GM19463 (cell line): Measurements from ENCODE around the gene RASSF1.
A peak's percentile ranks its signal among the peaks of the same experiment; 100 is the strongest.

Source experiments
- ATAC-seq: cut with Tn5 transposase; IDR thresholded peaks from one replicate; pipeline ENCODE4 v1.9.1; 2021; ENCODE audit warnings: mild to moderate bottlenecking, moderate library complexity; ENCODE audit not compliant: unreplicated experiment

The RASSF1 gene

DNA sequence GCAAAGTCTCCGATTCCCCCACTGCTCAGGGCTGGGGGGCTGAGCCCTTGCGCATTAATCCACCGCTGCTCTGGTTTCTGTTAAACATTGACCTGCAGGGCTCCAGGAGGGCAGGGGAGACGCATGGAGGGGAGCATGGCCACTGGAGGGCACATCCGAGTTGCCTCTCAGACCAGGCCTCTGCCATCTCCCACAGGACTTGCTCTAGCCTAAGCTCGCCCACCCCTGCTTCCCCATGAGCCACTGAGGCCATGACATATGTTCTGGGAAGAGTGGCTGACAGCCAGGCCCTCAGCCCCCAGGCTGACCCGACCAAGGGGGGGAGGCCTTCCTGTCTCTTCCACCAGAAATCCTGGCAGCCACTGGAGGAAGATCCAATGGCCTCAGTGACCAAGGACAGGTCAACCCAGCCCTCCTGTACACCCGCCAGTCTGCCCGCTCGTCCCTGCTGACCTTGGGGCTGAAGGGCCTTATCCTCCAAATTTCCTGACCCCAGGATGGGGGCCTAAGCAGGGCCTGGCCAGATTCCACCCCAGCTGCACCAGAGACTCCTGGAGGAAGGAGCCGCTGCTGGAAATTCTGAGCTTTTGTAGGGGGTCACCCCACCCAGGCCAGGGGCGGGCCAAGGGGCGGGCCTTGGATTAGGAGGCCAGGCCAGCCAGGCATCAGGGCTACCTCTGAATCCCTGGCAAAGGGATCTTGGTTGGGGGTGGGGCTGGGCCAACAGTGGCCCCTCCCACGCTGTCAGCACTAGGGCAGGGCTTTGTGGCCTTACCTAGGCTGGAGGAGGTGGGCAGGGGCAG lies 37.4 kb downstream of the RASSF1 start, which contains the start of gene HYAL1:
TSS of gene HYAL1 (minus strand) at position 562 of the 803 bp plus-strand sequence. CDS start 618 bp downstream, outside the sequence.
- ATAC-seq: no peak

DNA sequence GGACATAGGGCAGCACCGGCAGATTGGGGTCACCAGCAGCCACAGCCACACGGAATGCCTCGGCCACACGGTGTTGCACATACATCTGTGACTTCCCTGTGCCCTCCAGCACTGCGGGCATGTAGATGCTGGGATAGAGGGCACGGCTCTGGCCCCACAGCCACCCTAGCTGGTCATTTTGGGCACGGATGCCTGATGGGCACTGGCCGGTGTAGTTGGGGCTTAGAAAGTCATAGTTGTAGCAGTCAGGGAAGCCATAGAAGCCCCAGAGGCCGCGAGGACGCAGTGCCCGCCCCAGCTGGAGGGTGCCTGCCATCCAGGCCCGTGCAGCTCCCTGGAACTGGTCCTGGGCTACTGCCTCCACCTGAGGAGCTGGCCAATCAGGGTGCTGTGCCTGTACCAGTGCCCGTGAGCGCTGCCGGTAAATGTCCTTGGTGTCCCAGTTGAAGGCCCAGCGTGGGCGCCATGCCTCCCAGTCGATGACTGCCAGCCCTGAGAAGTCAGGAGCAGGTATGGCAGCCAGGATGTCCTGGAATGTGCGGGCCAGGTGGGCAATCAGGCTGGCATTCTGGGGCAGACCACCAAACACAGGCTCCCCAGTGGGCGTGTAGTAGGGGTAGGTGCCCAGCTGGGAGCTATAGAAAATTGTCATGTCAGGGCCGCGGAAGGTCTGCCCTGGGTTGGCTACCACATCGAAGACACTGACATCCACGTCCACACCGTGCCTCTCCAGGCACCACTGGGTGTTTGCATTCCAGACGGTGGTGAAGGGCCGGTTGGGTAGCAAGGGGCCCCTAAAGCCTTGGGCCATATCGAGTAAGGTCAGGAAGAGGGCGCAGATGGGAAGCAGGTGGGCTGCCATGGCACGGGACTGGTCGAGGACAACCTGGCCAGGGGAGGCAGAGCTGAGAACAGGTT lies 38.3 kb downstream of the RASSF1 start:
- ATAC-seq: no peak

- no peak for ATAC-seq
Measured at GRCh38 chr3:50300681-50301254, 39.9 kb downstream of the RASSF1 start.

- ATAC-seq: no peak
Measured at GRCh38 chr3:50299929-50300680, 40.5 kb downstream of the RASSF1 start.

DNA sequence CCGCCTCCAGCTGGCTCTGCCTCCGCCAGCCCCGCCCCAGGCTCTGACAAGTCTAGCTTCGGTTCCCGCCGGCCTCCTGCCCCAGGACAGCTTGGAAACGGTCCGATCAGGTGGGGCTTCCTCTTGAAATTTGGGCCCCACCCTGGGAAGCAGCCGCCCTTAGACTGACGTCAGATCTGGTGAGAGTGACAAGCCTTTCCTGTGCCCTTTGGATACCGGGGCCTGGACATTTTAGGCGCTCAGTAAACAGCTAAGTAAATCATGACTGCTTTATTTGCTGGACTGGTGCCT lies 41.1 kb downstream of the RASSF1 start:
- no peak for ATAC-seq

DNA sequence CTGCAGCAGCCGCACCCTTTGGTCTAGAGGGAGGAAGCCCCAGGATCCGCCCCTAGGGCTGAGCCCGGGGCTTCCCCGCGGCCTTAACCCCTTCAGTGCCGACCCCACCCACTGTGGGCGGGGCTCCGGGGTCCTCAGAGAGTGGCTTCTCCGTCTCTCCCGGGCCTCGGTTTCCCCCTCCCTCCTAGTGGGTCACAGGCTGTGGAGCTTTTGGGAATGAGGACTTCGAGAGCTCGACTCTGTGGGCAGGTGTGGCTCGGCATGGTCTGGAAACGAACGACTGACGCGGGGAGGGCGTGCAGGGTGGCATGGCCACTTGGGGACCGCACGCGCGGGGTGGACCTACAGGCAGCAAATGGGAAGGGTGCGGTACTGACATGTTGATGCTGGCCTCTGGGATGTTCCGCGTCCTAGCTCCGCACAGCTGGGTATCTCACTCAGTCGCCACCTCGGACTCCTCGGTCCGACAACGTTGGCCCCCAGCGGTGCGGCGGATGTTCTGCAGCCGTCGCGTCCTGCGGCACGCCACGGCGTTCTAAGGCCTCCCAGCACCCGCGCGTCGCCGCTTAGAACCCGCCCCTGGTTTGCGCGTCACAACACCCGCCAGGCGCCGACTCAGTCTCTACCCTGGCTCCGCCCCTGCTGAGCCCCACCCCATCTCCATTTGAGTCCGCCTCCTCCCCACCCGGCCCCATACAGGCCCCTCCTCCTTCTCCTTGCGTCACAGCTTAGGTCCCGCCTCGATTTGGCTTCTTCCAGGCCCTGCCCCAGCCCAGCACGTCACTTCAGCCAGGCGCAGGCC lies 41.6 kb downstream of the RASSF1 start, which contains the start of the genes HYAL3 and NAA80:
TSS of gene HYAL3 (minus strand) at position 570 of the 802 bp plus-strand sequence. CDS start 3,803 bp downstream, outside the sequence.
TSS of gene NAA80 (minus strand) at position 570 of the 802 bp plus-strand sequence. CDS start 1,942 bp downstream, outside the sequence.
- peak; percentile 85 for ATAC-seq

DNA sequence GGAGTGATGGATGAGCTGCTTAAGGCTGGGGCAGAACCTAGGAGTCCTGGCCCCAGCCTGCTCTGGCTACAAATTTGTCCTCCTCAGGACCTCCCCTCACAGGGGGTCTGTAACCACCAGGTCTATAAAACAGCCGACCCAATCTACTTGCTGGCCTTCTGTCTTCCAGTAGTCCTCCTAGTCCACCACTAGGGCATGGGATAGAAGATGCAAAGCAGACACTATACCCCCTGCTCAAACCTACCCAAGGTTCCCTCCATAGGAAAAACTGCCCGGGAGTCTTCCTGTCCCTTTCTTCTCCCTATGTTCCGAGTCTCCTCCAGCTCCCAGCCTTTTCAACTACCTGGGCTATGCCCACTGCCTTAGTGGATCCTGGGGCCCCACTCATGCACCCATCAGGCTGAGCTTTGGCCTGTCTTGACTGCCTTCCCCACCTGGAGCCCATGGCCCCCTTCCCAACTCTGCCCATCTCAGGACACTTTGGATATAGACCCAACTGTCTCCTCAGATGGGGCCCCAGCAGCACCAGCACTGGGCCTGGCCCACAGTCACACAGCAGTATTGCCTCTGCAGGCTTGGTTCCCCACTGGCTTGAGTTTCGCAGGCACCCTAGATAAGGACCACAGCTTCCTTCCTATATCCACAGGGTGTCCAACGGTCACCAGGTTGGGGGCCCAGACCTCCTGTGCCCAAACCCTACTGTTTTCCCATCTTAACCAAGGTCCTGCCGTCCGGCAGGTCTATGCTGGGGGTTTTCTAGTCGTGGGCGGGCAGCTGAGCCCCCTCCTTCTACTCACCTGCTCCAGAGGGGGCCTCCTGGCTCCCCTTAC lies 42.5 kb downstream of the RASSF1 start:
- no peak for ATAC-seq

- no peak for ATAC-seq
Measured at GRCh38 chr3:50297384-50297775, 43.3 kb downstream of the RASSF1 start.

DNA sequence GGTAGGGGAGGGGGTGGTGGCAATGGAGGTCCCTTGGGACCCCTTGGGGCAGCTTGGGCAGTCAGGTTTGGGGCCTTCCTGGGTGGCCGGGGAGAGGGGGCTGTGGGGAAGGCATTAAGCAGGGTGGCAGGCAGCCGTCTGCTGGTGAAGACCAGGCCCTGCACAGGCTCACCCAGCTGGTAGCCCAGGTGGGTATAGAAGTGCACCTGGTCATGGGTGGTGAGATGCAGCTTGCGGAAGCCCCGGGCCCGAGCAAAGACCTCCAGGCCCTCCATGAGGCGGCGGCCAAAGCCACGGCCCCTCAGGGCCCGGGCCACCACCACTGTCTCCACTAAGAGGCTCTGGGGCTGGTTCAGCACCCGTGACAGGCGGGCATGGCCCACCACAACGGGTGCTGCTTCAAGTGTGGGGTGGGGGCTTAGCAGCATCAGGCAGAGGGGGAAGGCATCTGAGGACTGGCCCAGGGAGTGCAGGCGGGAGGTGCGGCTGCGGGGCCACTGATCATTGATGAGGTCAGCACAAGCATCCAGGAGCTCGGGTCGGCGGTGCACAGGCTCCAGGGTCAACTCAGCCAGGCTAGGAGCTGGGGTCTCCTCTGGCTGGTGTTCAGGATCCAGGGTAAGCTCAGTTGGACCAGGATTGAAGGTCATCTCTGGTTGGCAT lies 43.8 kb downstream of the RASSF1 start:
- ATAC-seq: no peak

DNA sequence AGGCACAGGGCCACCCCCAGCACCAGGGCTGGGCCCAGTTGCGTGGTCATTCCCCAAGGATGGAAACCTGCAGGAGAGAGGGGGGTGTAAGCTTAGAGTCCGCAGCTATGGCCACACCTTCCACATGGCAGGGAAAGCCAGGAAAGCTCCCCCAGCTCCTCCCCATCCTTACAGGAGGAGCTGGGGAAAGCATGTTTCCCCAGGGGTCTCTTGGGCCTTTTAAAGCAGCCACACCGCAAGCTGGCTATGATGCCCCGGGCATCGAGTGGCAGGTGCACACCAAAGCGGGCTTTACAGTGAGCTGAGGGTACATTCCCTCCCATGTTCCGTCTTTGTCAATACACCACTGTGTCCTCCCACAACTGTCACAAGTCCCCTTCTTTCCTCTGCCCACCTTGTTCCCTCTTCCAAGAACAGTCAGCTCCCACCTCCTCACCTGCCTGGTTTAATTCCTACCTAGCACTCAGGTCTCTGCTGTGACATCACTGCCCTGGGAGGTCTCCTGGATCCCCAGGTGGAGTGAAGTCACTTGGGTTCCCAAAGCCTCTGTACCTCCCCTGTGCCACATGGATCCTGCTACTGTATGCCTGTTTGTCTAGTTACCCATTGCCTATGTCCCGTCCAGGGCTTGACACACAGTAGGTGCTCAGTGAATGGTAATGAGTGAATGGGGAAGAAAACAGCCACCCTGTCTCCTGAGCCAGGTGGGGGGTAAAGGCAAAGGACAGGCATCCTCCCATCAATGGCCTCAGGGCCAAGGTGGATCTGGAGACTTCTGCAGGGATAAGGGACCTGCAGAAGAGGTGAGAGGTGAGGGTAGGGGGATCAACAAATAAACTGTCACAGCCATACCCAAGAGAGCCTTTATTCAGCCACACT lies 44.8 kb downstream of the RASSF1 start:
- no peak for ATAC-seq

DNA sequence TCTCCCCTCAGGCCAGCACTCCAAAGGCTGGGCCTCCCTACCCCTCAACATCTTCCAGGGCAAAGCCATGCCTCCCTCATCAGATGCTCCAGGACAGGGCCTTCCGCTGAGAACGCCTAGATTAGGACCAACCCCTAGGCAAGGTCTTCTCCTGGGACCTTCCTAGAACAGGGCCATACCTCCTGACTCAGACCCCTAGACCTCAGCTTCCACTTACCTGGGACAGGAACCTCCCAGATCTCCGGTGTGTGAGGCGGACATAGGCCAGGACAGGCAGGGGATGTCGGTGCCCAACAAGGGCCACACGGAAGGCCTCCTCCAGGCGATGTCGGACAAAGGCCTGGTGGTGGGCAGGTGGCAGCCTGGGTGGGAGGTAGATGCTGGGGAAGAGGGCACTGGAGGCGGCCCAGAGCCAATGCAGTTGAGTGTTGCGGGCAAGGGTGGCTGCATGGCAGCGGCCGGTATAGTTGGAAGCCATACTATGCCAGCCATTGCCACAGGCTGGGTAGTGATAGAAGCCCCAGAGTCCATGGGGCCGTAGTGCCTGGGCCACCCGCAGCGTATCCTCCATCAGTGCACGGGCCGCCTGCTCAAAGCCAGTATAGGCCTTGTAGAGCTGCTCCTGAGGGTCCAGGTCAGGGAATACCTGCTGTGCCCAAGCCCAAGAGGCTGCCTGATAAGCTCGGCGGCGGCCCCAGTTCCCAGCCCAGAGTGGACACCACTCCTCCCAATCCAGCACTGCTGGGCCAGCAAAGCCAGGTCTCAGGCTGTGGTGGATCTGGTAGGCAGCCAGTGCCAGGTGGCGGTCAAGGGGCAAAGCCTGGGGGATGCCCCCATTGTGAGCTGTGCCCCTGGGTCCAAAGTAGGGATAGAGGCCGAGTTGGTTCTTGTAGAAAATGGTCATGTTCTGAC lies 45.9 kb downstream of the RASSF1 start:
- no peak for ATAC-seq

GRCh38 chr3:50294089-50294488 lies 46.5 kb downstream of the RASSF1 start:
- ATAC-seq: no peak

- no peak for ATAC-seq
Measured at GRCh38 chr3:50293079-50293801, 47.4 kb downstream of the RASSF1 start.

GRCh38 chr3:50292159-50293078 lies 48.2 kb downstream of the RASSF1 start, which contains the start of gene IFRD2:
IFRD2 (minus strand) TSS chr3:50292429; CDS start chr3:50292274, 155 bp downstream.
- peak; percentile 94 for ATAC-seq
